H1 (cell line): Measurements from ENCODE around the gene TEAD1. TPM values are rescaled to one million over a fixed set of nuclear protein-coding genes. Genes with fewer than 3 reads are reported as not detected.

Experiments
- CTCF ChIA-PET: fragments of 300-600 bp; sonication (Branson Sonifier 250); formaldehyde crosslinking; loops from one replicate; lab custom pipeline; 2021; ENCODE audit not compliant: partially characterized antibody; lab: Charles Lee
- POLR2A ChIA-PET: fragments of 300-600 bp; sonication (Branson Sonifier 250); formaldehyde crosslinking; loops from one replicate; lab custom pipeline; 2021; ENCODE audit warnings: inconsistent platforms; ENCODE audit not compliant: partially characterized antibody; lab: Charles Lee
- DNase-seq, 2 experiments: peaks; one replicate each; pipeline versions ENCODE4 v3.0.0 to v3.0.0-alpha.2; 2010 to 2022; ENCODE audit warnings: low spot score in 2 of 2, low read depth in 1 of 2, mixed read lengths in 1 of 2
- FAIRE-seq: peaks from 2 replicates; lab custom pipeline; 2011; peaks lifted over from hg19 to GRCh38; lab: Jason Lieb, UNC
- H2AFZ ChIP-seq: 2 replicates; pipeline ENCODE4 v1.8.1; 2012; ENCODE audit warnings: low read length, inconsistent platforms
- H2AK5ac ChIP-seq: 2 replicates; pipeline ENCODE4 v1.6.1; 2013; ENCODE audit warnings: low read depth, low read length
- H2BK120ac ChIP-seq: replicated peaks from 2 replicates; pipeline ENCODE3; 2013; ENCODE audit warnings: low read depth, low read length, inconsistent platforms
- H2BK12ac ChIP-seq: 2 replicates; pipeline ENCODE4 v1.6.1; 2013; ENCODE audit warnings: low read depth, low read length
- H2BK15ac ChIP-seq: 2 replicates; pipeline ENCODE4 v1.6.1; 2013; ENCODE audit warnings: low read length
- H2BK20ac ChIP-seq: 2 replicates; pipeline ENCODE4 v1.6.1; 2013; ENCODE audit warnings: low read length
- H2BK5ac ChIP-seq: 2 replicates; pipeline ENCODE4 v1.6.1; 2013; ENCODE audit warnings: low read depth, low read length
- H3K14ac ChIP-seq: 2 replicates; pipeline ENCODE4 v1.6.1; 2013; ENCODE audit warnings: inconsistent platforms; ENCODE audit not compliant: insufficient read length
- H3K18ac ChIP-seq: 2 replicates; pipeline ENCODE4 v1.6.1; 2013; ENCODE audit warnings: low read length; ENCODE audit errors: extremely low read depth
- H3K23ac ChIP-seq: 2 replicates; pipeline ENCODE4 v1.6.1; 2013; ENCODE audit warnings: inconsistent platforms; ENCODE audit not compliant: insufficient read length
- H3K23me2 ChIP-seq: 2 replicates; pipeline ENCODE4 v1.6.1; 2013; ENCODE audit warnings: low read depth, low read length
- H3K27ac ChIP-seq: 2 replicates; pipeline ENCODE4 v1.6.1; 2011; ENCODE audit warnings: low read depth, low read length, inconsistent platforms
- H3K27me3 ChIP-seq, 4 experiments: replicated peaks in 1 of 4; 1 replicate in 1 of 4; 2 replicates in 3 of 4; pipeline versions ENCODE4 v1.6.1 to v1.8.1; 2011 to 2013; ENCODE audit warnings: low read length in 3 of 4, mild to moderate bottlenecking in 3 of 4, inconsistent platforms in 2 of 4, mixed read lengths in 2 of 4, moderate library complexity in 1 of 4; ENCODE audit not compliant: control insufficient read depth in 3 of 4, insufficient read depth in 3 of 4; ENCODE audit errors: extremely low read depth in 1 of 4
- H3K36me3 ChIP-seq, 4 experiments: 2 replicates each; pipeline versions ENCODE4 v1.6.1 to v1.8.1; 2011 to 2013; ENCODE audit warnings: mild to moderate bottlenecking in 4 of 4, low read length in 3 of 4, moderate library complexity in 2 of 4, control low read depth in 1 of 4, inconsistent platforms in 1 of 4; ENCODE audit not compliant: insufficient read depth in 4 of 4, control insufficient read depth in 2 of 4
- H3K4ac ChIP-seq: replicated peaks from 2 replicates; pipeline ENCODE3; 2013; ENCODE audit warnings: low read length, low read depth, mixed read lengths, inconsistent platforms; ENCODE audit not compliant: insufficient read length
- H3K4me1 ChIP-seq, 4 experiments: replicated peaks in 1 of 4; 1 replicate in 1 of 4; 2 replicates in 3 of 4; pipeline versions ENCODE4 v1.6.1 to v1.8.1; 2011 to 2013; ENCODE audit warnings: low read length in 3 of 4, inconsistent platforms in 2 of 4, mixed read lengths in 1 of 4; ENCODE audit not compliant: insufficient read depth in 4 of 4, control insufficient read depth in 3 of 4
- H3K4me2 ChIP-seq, 2 experiments: 2 replicates each; pipeline versions ENCODE4 v1.6.1 to v1.8.1; 2011 to 2013; ENCODE audit warnings: low read depth in 2 of 2, low read length in 2 of 2, control low read depth in 1 of 2, inconsistent platforms in 1 of 2, mild to moderate bottlenecking in 1 of 2; ENCODE audit not compliant: insufficient read depth in 1 of 2
- H3K4me3 ChIP-seq, 4 experiments: fragments of 200-600, 300-600 bp in 1 of 4; sonication (generic), shearing (Covaris generic), sonication (Bioruptor Twin) in 1 of 4; 2 replicates each; pipeline versions ENCODE4 v1.5.1 to v1.8.1; 2011 to 2016; ENCODE audit warnings: low read length in 4 of 4, low read depth in 3 of 4, control low read depth in 2 of 4, inconsistent platforms in 2 of 4, mild to moderate bottlenecking in 2 of 4, mixed read lengths in 1 of 4, moderate library complexity in 1 of 4; ENCODE audit not compliant: insufficient read depth in 2 of 4; ENCODE audit errors: extremely low read depth in 1 of 4
- H3K56ac ChIP-seq: replicated peaks from 2 replicates; pipeline ENCODE3; 2013; ENCODE audit warnings: low read depth, mild to moderate bottlenecking, mixed read lengths, low read length, inconsistent platforms; ENCODE audit not compliant: insufficient read length
- H3K79me1 ChIP-seq: 2 replicates; pipeline ENCODE4 v1.6.1; 2013; ENCODE audit warnings: low read depth, low read length, control low read depth
- H3K79me2 ChIP-seq, 2 experiments: 2 replicates each; pipeline versions ENCODE4 v1.6.1 to v1.8.1; 2012 to 2013; ENCODE audit warnings: low read length in 2 of 2, mild to moderate bottlenecking in 2 of 2, inconsistent platforms in 1 of 2; ENCODE audit not compliant: insufficient read depth in 2 of 2, control insufficient read depth in 1 of 2
- H3K9ac ChIP-seq, 4 experiments: replicated peaks in 1 of 4; 1 replicate in 1 of 4; 2 replicates in 3 of 4; pipeline versions ENCODE4 v1.6.1 to v1.8.1; 2011 to 2013; ENCODE audit warnings: low read depth in 3 of 4, low read length in 3 of 4, control low read depth in 2 of 4, mild to moderate bottlenecking in 2 of 4, moderate library complexity in 2 of 4, inconsistent platforms in 1 of 4; ENCODE audit errors: extremely low read depth in 1 of 4
- H3K9me3 ChIP-seq, 2 experiments: 2 replicates each; pipeline versions ENCODE4 v1.6.1 to v1.8.1; 2012 to 2013; ENCODE audit warnings: mild to moderate bottlenecking in 2 of 2, moderate library complexity in 2 of 2, control low read depth in 1 of 2, inconsistent platforms in 1 of 2, low read depth in 1 of 2, low read length in 1 of 2, mixed read lengths in 1 of 2; ENCODE audit not compliant: insufficient read depth in 2 of 2
- H4K20me1 ChIP-seq, 2 experiments: replicated peaks in 1 of 2; 2 replicates each; pipeline versions ENCODE3 to v1.8.1; 2011 to 2013; ENCODE audit warnings: inconsistent platforms in 2 of 2, low read length in 2 of 2, mild to moderate bottlenecking in 1 of 2; ENCODE audit not compliant: insufficient read depth in 2 of 2, control insufficient read depth in 1 of 2
- H4K5ac ChIP-seq: 2 replicates; pipeline ENCODE4 v1.6.1; 2013; ENCODE audit warnings: low read length, low read depth, mixed read lengths, inconsistent platforms; ENCODE audit not compliant: insufficient read length
- H4K8ac ChIP-seq: 2 replicates; pipeline ENCODE4 v1.8.0; 2013; ENCODE audit warnings: mild to moderate bottlenecking, moderate library complexity, low read length, inconsistent platforms; ENCODE audit not compliant: insufficient read depth; ENCODE audit errors: extremely low read depth
- H4K91ac ChIP-seq: replicated peaks from 2 replicates; pipeline ENCODE3; 2013; ENCODE audit warnings: low read length, mixed read lengths, inconsistent platforms; ENCODE audit not compliant: insufficient read length
- EGR1 ChIP-seq: IDR thresholded peaks from 2 replicates; pipeline ENCODE4 v1.6.1; 2011; ENCODE audit warnings: low read depth, low read length, borderline replicate concordance
- JUND ChIP-seq: IDR thresholded peaks from 2 replicates; pipeline ENCODE4 v1.6.1; 2011; ENCODE audit warnings: mild to moderate bottlenecking, improper control_type of control experiment, low read length
- KDM1A ChIP-seq: fragments of 200-600, 300-600 bp; sonication (generic); IDR thresholded peaks from 2 replicates; pipeline ENCODE4 v1.7.1; 2016; ENCODE audit warnings: mild to moderate bottlenecking, low read length, borderline replicate concordance
- RXRA ChIP-seq: IDR thresholded peaks from 2 replicates; pipeline ENCODE4 v1.6.1; 2011; ENCODE audit warnings: low read depth, mild to moderate bottlenecking, low read length, moderate library complexity; ENCODE audit not compliant: insufficient read depth
- SAP30 ChIP-seq: fragments of 300-600 bp; sonication (generic); IDR thresholded peaks from 2 replicates; pipeline ENCODE4 v1.7.1; 2012; ENCODE audit warnings: low read length, moderate library complexity, mild to moderate bottlenecking, inconsistent platforms; ENCODE audit not compliant: insufficient read depth, insufficient replicate concordance
- SP1 ChIP-seq: IDR thresholded peaks from 2 replicates; pipeline ENCODE4 v1.6.1; 2011; ENCODE audit warnings: low read depth, low read length
- SP2 ChIP-seq: IDR thresholded peaks from 2 replicates; pipeline ENCODE4 v1.6.1; 2012; ENCODE audit warnings: mild to moderate bottlenecking, low read length, inconsistent platforms
- SRF ChIP-seq: IDR thresholded peaks from 2 replicates; pipeline ENCODE4 v1.6.1; 2011; ENCODE audit warnings: mild to moderate bottlenecking, low read depth, low read length, moderate library complexity
- WGBS, 2 experiments: shearing (Covaris generic) in 1 of 2; methylation state at CpG; one replicate each; pipeline versions ENCODE4 v1.1.6 to v1.1.7; 2013 to 2015; ENCODE audit warnings: low lambda C conversion rate in 2 of 2, mixed read lengths in 2 of 2, inconsistent platforms in 1 of 2, low coverage in 1 of 2, missing lambda C conversion rate in 1 of 2; ENCODE audit not compliant: insufficient replicate concordance in 2 of 2, insufficient coverage in 1 of 2, insufficient read length in 1 of 2; ENCODE audit errors: extremely low coverage in 1 of 2, missing lambda C conversion rate in 1 of 2; 5-methylcytosine and 5-hydroxymethylcytosine counted together
- polyA plus RNA-seq, 7 experiments: library from polyadenylated mRNA; depleted of rRNA in 3 of 7; stranded (reverse) in 5 of 7; unstranded in 2 of 7; fragments of >200 nt in 5 of 7; fragments of 200-250 nt in 2 of 7; gene quantifications; 1 replicate in 5 of 7; 2 replicates in 1 of 7; 4 replicates in 1 of 7; pipeline versions ENCODE4 v1.2.1 to v1.2.3, GENCODE V29; 2011 to 2013; ENCODE audit warnings: missing spikeins in 2 of 7, mixed read lengths in 2 of 7
- total RNA-seq: library from RNA; stranded (reverse); fragmentation: NEBNext Ultra II Directional; extraction: Animal tissue kit (Norgen Biotek cat#: 25700); gene quantifications from 2 replicates; pipeline ENCODE4 v1.2.1, GENCODE V29; 2021
- TF ChIP-seq, protein P1 (sequence below): IDR thresholded peaks from 2 replicates; pipeline ENCODE4 v1.6.1; 2011; ENCODE audit warnings: low read depth, mild to moderate bottlenecking, low read length; ENCODE audit not compliant: insufficient read depth

The TEAD1 gene
- total and polyA plus RNA-seq, 2 of the 8 experiments (the other 6 are each of a cell fraction or from before 2014, with no cell fraction given): 15.6 to 67.4 TPM

DNA sequence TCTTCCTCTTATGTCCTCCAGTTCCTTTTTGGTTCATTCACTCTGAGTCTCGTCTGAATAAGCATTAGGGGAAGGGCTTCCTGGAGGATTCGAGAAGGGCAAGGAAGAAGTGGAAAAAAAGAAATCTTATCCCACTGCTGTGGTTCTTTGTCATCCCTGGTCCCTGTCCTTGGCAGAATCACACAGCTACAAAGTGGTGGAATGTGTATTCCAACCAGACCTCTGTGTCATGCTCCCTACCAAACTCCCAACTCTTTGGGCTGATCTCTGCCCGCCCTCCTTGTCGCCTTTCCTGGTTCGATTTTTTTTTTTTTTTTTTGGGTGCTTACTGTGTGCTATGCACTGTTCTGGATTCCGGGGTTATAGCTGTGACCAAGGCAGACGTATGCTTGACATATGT, 61.0 kb downstream of the TEAD1 start:
- no peak overlapping the region for H3K4me3 ChIP-seq
- H3K4ac ChIP-seq: no peak overlapping the region
- H2BK120ac ChIP-seq: no peak overlapping the region
- H3K79me2 ChIP-seq: peaks cover 0 to 91% of the 10 kb centered on the region in 2 experiments; a peak in 3 of 4 replicates
- H4K91ac ChIP-seq: no peak overlapping the region
- DNase-seq (no peak), FAIRE-seq (no peak)
- no peak overlapping the region for H2AK5ac ChIP-seq
- no peak overlapping the region for H3K56ac ChIP-seq
- no peak overlapping the region for H2AFZ ChIP-seq
- ChIA-PET CTCF (interaction anchor here (0.7 to 1.9 kb wide), 3 partner anchors 8 to 52 kb away, joined by 3 to 9 read pairs (median 4); no protein-coding TSS in a partner anchor), POLR2A (interaction anchor here (1.5 kb wide), 1 partner anchor 11 kb away, joined by 4 read pairs; no protein-coding TSS in a partner anchor)
- no peak overlapping the region for H2BK15ac ChIP-seq
- no peaks in the 10 kb centered on the region for H3K36me3 ChIP-seq
- no peaks in the 10 kb centered on the region; the same call in 1 of the 2 replicates for H3K79me1 ChIP-seq
- peaks cover 0 to 7% (median 2%) of the 10 kb centered on the region in 4 experiments; a peak in 1 of 7 replicates for H3K4me1 ChIP-seq
- H3K4me2 ChIP-seq: no peak overlapping the region
- no peak overlapping the region for H4K8ac ChIP-seq
- no peak overlapping the region for H3K14ac ChIP-seq
- H3K23ac ChIP-seq: no peak overlapping the region
- H4K5ac ChIP-seq: no peak overlapping the region
- H2BK20ac ChIP-seq: no peak overlapping the region
- no peak overlapping the region for H2BK12ac ChIP-seq
- H4K20me1 ChIP-seq: peaks cover 2 to 14% of the 10 kb centered on the region in 2 experiments
- no peak overlapping the region for H3K9ac ChIP-seq
- no peaks in the 10 kb centered on the region for H3K23me2 ChIP-seq
- no peaks in the 10 kb centered on the region for H3K9me3 ChIP-seq
- H2BK5ac ChIP-seq: no peak overlapping the region
- TF ChIP-seq KDM1A: no peak
- no peak for TF ChIP-seq SAP30
- TF ChIP-seq RXRA: no peak
- no peak for TF ChIP-seq EGR1
- TF ChIP-seq JUND: no peak
- no peak for TF ChIP-seq SP1
- no peak for TF ChIP-seq SRF
- TF ChIP-seq, protein P1, sequence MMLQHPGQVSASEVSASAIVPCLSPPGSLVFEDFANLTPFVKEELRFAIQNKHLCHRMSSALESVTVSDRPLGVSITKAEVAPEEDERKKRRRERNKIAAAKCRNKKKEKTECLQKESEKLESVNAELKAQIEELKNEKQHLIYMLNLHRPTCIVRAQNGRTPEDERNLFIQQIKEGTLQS: no peak
- TF ChIP-seq SP2: no peak
- WGBS, 2 experiments: 78% methylated on average over 7 of the region's 7 CpGs; no CpG with 5 or more reads in 1 of the 2 experiments
- H3K18ac ChIP-seq: no peak overlapping the region
- H3K27ac ChIP-seq: no peak overlapping the region
- H3K27me3 ChIP-seq: peaks cover 0 to 1% (median 0%) of the 10 kb centered on the region in 4 experiments; a peak in 1 of 7 replicates
